Activated naive CD4-positive, alpha-beta T cell treated with anti-CD3 and anti-CD28 coated beads, Interleukin-2, amount 10 ng/mL, durations not matched to agents 7 days and 5 days (primary cell): Measurements from ENCODE around the gene FAM83G.
A peak's percentile ranks its signal among the peaks of the same experiment; 100 is the strongest.

Source experiments
- CTCF ChIA-PET: fragments of 350-600 bp; sonication (Branson Sonifier 250); formaldehyde crosslinking; loops from one replicate; lab custom pipeline; 2021; ENCODE audit warnings: antibody characterized with exemption; lab: Charles Lee
- DNase-seq: peaks from one replicate; pipeline ENCODE4 v3.0.0-alpha.2; 2020
- H3K27ac Mint-ChIP-seq: one replicate; pipeline ENCODE4 v1.8.0; 2021; ENCODE audit warnings: mild to moderate bottlenecking, moderate library complexity, mixed read lengths
- H3K27me3 Mint-ChIP-seq: one replicate; pipeline ENCODE4 v1.8.0; 2021; ENCODE audit warnings: mild to moderate bottlenecking, mixed read lengths
- H3K36me3 Mint-ChIP-seq: one replicate; pipeline ENCODE4 v1.8.0; 2021; ENCODE audit warnings: mixed read lengths
- H3K4me1 Mint-ChIP-seq: one replicate; pipeline ENCODE4 v1.8.0; 2021; ENCODE audit warnings: mixed read lengths
- H3K4me3 Mint-ChIP-seq: one replicate; pipeline ENCODE4 v1.8.0; 2021; ENCODE audit warnings: mild to moderate bottlenecking, moderate library complexity, mixed read lengths
- H3K9me3 Mint-ChIP-seq: one replicate; pipeline ENCODE4 v1.8.0; 2021; ENCODE audit warnings: mixed read lengths

Gene FAM83G

GRCh38 chr17:19017804-19018599, 13.4 kb upstream of the FAM83G start:
- Mint-ChIP-seq H3K36me3 (peaks cover 25% of the 10 kb centered on the region), H3K27me3 (peaks cover 39% of the 10 kb centered on the region), H3K4me3 (no peak overlapping the region), H3K27ac (no peak overlapping the region), H3K9me3 (no peaks in the 10 kb centered on the region), H3K4me1 (peaks cover 5% of the 10 kb centered on the region)
- DNase-seq: no peak
- CTCF ChIA-PET: no interaction called here

- no peak for DNase-seq
- Mint-ChIP-seq H3K27me3 (peaks cover 39% of the 10 kb centered on the region), H3K4me3 (no peak overlapping the region), H3K27ac (no peak overlapping the region), H3K36me3 (peaks cover 22% of the 10 kb centered on the region), H3K9me3 (no peaks in the 10 kb centered on the region), H3K4me1 (no peaks in the 10 kb centered on the region)
- CTCF ChIA-PET: no interaction called here
These were observed 12.8 kb upstream of the FAM83G start for GRCh38 chr17:19017401-19017800.

- Mint-ChIP-seq H3K9me3 (no peaks in the 10 kb centered on the region), H3K4me3 (no peak overlapping the region), H3K4me1 (no peaks in the 10 kb centered on the region), H3K36me3 (peaks cover 19% of the 10 kb centered on the region), H3K27ac (no peak overlapping the region), H3K27me3 (peaks cover 39% of the 10 kb centered on the region)
- DNase-seq: no peak
- CTCF ChIA-PET: no interaction called here
These were observed 12.3 kb upstream of the FAM83G start for GRCh38 chr17:19016881-19017280.

- Mint-ChIP-seq H3K4me3 (no peak overlapping the region), H3K27me3 (peaks cover 39% of the 10 kb centered on the region), H3K36me3 (peaks cover 16% of the 10 kb centered on the region), H3K9me3 (no peaks in the 10 kb centered on the region), H3K27ac (no peak overlapping the region), H3K4me1 (no peaks in the 10 kb centered on the region)
- no peak for DNase-seq
- CTCF ChIA-PET: no interaction called here
These were observed 11.7 kb upstream of the FAM83G start for GRCh38 chr17:19016297-19016696.

GRCh38 chr17:19015428-19015827, 10.9 kb upstream of the FAM83G start:
- H3K36me3 Mint-ChIP-seq: peaks cover 11% of the 10 kb centered on the region
- peaks cover 45% of the 10 kb centered on the region for H3K27me3 Mint-ChIP-seq
- DNase-seq: no peak
- no peak overlapping the region for H3K27ac Mint-ChIP-seq
- no peak overlapping the region for H3K4me3 Mint-ChIP-seq
- no peaks in the 10 kb centered on the region for H3K4me1 Mint-ChIP-seq
- H3K9me3 Mint-ChIP-seq: no peaks in the 10 kb centered on the region
- CTCF ChIA-PET: no interaction called here

GRCh38 chr17:19014628-19015215, 10.2 kb upstream of the FAM83G start:
- CTCF ChIA-PET: no interaction called here
- no peaks in the 10 kb centered on the region for H3K4me1 Mint-ChIP-seq

GRCh38 chr17:19013806-19014627, 9.5 kb upstream of the FAM83G start:
- no peak for DNase-seq
- Mint-ChIP-seq H3K4me1 (no peaks in the 10 kb centered on the region), H3K27me3 (peaks cover 60% of the 10 kb centered on the region), H3K9me3 (no peaks in the 10 kb centered on the region), H3K36me3 (peaks cover 3% of the 10 kb centered on the region), H3K4me3 (no peak overlapping the region), H3K27ac (no peak overlapping the region)
- CTCF ChIA-PET: no interaction called here

More at GRCh38 chr17:19014628-19015215, 10.2 kb upstream of the FAM83G start:
- H3K4me3 Mint-ChIP-seq: no peak overlapping the region
- peaks cover 52% of the 10 kb centered on the region for H3K27me3 Mint-ChIP-seq
- H3K9me3 Mint-ChIP-seq: no peaks in the 10 kb centered on the region
- no peak for DNase-seq
- H3K36me3 Mint-ChIP-seq: peaks cover 6% of the 10 kb centered on the region
- H3K27ac Mint-ChIP-seq: no peak overlapping the region

- no peak for DNase-seq
- H3K4me1 Mint-ChIP-seq: no peaks in the 10 kb centered on the region
- peaks cover 63% of the 10 kb centered on the region for H3K27me3 Mint-ChIP-seq
- no peak overlapping the region for H3K27ac Mint-ChIP-seq
- no peaks in the 10 kb centered on the region for H3K36me3 Mint-ChIP-seq
- no peaks in the 10 kb centered on the region for H3K9me3 Mint-ChIP-seq
- CTCF ChIA-PET: no interaction called here
- H3K4me3 Mint-ChIP-seq: no peak overlapping the region
These were observed 8.7 kb upstream of the FAM83G start for GRCh38 chr17:19013226-19013625.

- H3K27ac Mint-ChIP-seq: no peak overlapping the region
- H3K27me3 Mint-ChIP-seq: peaks cover 64% of the 10 kb centered on the region
- no peak overlapping the region for H3K4me3 Mint-ChIP-seq
- CTCF ChIA-PET: no interaction called here
- no peaks in the 10 kb centered on the region for H3K9me3 Mint-ChIP-seq
- DNase-seq: no peak
- H3K4me1 Mint-ChIP-seq: no peaks in the 10 kb centered on the region
- H3K36me3 Mint-ChIP-seq: no peaks in the 10 kb centered on the region
These were observed 7.9 kb upstream of the FAM83G start for GRCh38 chr17:19012171-19013080.

GRCh38 chr17:19011581-19011980, 7.0 kb upstream of the FAM83G start:
- H3K9me3 Mint-ChIP-seq: no peaks in the 10 kb centered on the region
- H3K27me3 Mint-ChIP-seq: peaks cover 62% of the 10 kb centered on the region
- CTCF ChIA-PET: no interaction called here
- H3K4me3 Mint-ChIP-seq: no peak overlapping the region
- no peak for DNase-seq
- H3K36me3 Mint-ChIP-seq: no peaks in the 10 kb centered on the region
- H3K4me1 Mint-ChIP-seq: no peaks in the 10 kb centered on the region
- no peak overlapping the region for H3K27ac Mint-ChIP-seq

- Mint-ChIP-seq H3K4me3 (no peak overlapping the region), H3K27ac (peak overlapping the region; percentile 61), H3K9me3 (no peaks in the 10 kb centered on the region), H3K36me3 (no peaks in the 10 kb centered on the region), H3K27me3 (peaks cover 57% of the 10 kb centered on the region), H3K4me1 (no peaks in the 10 kb centered on the region)
- CTCF ChIA-PET: no interaction called here
- DNase-seq: no peak
These were observed 6.4 kb upstream of the FAM83G start for GRCh38 chr17:19010729-19011505.

- DNase-seq: no peak
- Mint-ChIP-seq H3K4me1 (peaks cover 3% of the 10 kb centered on the region), H3K27me3 (peaks cover 56% of the 10 kb centered on the region), H3K4me3 (no peak overlapping the region), H3K36me3 (no peaks in the 10 kb centered on the region), H3K9me3 (no peaks in the 10 kb centered on the region), H3K27ac (no peak overlapping the region)
- CTCF ChIA-PET: no interaction called here
These were observed 5.4 kb upstream of the FAM83G start for GRCh38 chr17:19009970-19010369.

- CTCF ChIA-PET: no interaction called here
- H3K36me3 Mint-ChIP-seq: no peaks in the 10 kb centered on the region
- H3K27me3 Mint-ChIP-seq: peaks cover 42% of the 10 kb centered on the region
- no peak overlapping the region for H3K27ac Mint-ChIP-seq
- no peak overlapping the region for H3K4me3 Mint-ChIP-seq
- H3K9me3 Mint-ChIP-seq: no peaks in the 10 kb centered on the region
- DNase-seq: no peak
- H3K4me1 Mint-ChIP-seq: peaks cover 28% of the 10 kb centered on the region
These were observed 2.1 kb upstream of the FAM83G start for GRCh38 chr17:19006698-19007097.
